GM10266 (cell line): ENCODE data around the gene FRY.

Experiments used
- DNase-seq: peaks from one replicate; pipeline ENCODE4 v3.0.0; 2012; ENCODE audit errors: extremely low spot score
- TF ChIP-seq, protein P1 (sequence below): IDR thresholded peaks from 2 replicates; pipeline ENCODE4 v1.5.1; 2012; ENCODE audit warnings: mild to moderate bottlenecking, low read depth; ENCODE audit not compliant: control insufficient read depth, insufficient read depth; ENCODE audit errors: missing control alignments

FRY gene

DNA sequence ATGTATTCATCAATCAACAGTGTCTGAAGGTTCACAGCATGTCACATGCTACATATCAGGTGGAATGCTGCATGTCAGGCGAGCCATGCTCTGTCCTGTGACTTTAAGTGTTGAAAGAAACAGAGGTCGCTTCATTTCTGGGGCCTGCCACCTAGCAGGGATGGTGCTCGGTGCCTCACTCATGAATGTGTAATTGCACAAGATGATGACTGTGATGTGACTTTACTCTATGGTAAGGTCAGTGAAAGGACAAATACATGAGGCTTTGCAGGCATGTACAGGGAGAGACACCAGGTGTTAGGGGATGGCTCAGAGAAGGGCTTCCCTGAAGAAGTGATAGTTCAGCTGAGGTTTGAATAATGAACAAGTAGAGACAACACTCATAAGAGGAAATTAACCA lies 66.7 kb downstream of the FRY start:
- DNase-seq = no peak

DNA sequence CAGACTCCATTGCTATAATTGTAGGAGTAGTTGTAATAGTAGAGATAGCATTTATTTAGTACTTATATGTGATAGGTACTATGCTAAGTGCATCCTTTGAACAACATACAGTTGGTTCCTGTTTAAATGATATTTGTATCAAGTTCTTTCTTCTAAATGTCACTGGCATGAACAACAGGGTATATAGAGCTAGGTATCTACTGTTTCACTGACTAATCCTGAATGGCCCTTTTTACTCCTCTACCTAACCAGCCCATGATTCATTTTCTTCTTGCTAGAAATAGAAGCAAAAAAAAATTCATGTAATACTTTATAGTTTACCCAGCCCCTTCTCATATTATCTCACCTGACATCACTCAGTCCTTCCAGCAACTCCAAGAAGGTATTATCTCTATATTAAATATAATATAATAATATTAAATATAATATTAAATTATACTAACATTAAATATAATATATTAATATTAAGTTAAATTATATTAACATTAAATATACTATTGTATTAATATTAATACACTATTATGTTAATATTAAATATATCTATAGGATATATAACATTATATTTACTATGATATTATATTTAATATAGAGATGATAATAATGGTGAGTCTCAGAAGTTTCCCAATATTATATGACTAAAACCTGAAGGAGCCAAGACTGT lies 74.2 kb downstream of the FRY start:
- DNase-seq = no peak
- TF ChIP-seq, protein P1, sequence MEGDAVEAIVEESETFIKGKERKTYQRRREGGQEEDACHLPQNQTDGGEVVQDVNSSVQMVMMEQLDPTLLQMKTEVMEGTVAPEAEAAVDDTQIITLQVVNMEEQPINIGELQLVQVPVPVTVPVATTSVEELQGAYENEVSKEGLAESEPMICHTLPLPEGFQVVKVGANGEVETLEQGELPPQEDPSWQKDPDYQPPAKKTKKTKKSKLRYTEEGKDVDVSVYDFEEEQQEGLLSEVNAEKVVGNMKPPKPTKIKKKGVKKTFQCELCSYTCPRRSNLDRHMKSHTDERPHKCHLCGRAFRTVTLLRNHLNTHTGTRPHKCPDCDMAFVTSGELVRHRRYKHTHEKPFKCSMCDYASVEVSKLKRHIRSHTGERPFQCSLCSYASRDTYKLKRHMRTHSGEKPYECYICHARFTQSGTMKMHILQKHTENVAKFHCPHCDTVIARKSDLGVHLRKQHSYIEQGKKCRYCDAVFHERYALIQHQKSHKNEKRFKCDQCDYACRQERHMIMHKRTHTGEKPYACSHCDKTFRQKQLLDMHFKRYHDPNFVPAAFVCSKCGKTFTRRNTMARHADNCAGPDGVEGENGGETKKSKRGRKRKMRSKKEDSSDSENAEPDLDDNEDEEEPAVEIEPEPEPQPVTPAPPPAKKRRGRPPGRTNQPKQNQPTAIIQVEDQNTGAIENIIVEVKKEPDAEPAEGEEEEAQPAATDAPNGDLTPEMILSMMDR = no peak

More for the DNA sequence above, 66.7 kb downstream of the FRY start:
- TF ChIP-seq, protein P1 = no peak

DNA sequence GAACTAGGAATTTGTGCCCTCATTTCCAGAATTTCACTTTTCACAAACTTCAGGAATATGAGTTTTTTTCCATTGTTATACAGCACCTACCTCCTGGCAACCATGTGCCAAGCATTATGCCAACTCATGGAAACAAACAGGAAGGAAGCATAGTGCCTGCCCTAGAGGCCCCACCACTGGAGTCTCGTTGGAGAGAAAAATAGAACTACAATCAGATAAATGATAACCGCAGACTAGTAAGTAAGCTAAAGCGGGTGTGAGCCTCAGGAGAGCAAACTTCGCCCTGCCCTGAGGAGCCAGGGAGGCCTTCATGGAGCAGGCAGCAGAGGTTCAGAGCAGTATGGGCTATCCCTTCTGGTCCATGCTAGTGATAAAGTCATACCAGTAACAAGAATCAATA lies 75.9 kb downstream of the FRY start:
- TF ChIP-seq, protein P1 = no peak
- DNase-seq = no peak

DNA sequence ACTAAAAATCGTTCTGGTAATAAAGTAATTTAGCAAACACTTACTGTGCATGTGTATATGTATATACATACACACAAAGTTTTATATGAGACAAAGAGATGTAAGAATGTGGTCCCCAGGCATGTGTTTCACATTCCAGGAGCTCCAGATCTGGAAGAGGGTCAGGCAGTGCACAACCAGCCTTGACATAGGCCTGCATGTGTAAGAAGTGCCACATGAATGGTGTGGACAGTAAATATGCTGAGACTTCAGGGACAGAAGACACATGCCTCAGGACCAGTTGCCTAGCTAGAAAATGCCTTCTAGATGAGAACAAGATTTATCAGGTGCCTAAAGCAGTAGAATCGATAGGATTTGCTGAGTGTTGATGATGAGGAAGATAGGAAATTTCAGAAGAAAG lies 76.4 kb downstream of the FRY start:
- DNase-seq = no peak
- TF ChIP-seq, protein P1 = no peak

DNA sequence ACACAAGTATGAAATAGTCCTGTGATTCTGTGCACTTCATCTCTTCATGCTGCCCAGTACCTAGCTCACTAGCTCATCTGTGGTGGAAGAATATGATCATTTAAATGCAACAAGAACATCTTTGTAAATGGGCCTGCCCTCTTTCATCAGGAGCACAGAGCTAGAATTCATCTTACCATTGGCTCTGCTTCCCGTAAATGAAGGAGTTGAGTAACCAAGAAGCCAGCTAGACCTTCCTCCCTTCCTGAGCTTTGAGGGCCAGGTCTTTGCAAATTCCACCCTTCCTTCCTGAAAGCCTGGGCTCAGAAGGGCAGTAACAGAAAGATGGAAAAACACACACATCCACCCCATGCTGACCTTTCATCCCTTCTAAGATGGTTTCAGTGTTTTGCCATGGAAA lies 82.0 kb downstream of the FRY start:
- TF ChIP-seq, protein P1 = no peak
- no peak for DNase-seq

DNA sequence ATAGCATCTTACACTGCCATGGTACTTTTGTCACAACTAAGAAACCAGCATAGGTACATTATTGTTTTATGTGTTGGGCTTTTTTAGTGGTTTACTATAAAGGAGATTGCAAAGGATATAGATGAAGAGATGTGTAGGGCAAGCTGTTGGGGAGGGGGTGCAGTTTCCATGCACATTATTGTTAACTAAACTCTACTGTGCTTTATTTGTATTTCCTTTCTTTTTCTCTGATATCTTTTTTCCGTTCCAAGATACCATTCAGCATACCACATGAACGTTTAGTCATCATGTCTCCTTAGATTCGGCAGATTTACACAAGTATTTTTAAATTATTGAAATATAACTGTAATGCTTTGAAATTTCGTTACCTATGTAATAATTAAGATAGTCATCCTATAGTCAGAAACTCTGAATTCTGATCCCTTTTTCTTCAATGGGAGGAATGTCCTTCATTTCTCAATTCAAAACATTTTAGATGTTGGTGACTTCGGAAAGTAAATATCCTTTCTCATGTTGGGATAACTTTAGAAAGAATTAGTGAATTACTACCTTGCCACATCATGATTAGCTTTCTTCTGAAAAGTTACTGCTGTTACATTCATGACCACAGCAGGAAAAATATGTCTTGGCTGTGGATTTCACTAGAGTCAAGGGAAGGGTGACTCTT lies 82.8 kb downstream of the FRY start:
- no peak for DNase-seq
- TF ChIP-seq, protein P1 = no peak

DNA sequence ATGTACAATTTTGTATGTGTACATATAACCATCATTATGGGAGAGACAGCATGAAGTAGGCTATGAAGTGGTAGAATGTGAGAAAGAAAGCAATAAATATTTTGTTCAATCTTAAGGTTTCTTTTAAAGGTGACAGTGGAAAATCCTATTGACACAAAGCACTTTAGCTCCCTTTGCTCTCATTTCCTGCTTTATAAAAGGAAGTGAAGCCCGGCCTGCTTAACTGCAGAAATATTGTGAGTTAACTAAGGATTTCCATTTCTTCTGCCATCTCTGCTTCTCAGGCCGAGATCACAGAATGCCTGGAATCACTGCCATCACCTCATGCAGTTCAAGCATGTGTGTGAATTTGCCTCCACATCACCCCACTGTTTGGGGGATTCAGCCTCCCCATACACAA lies 83.5 kb downstream of the FRY start:
- TF ChIP-seq, protein P1 = no peak
- DNase-seq = no peak
